Stimulated activated CD4-positive, alpha-beta T cell treated with anti-CD3 and anti-CD28 coated beads, Interleukin-15, amount 100 ng/mL, for 24 hours (primary cell): Measurements from ENCODE around the gene SLC9A3.
"Not testable (repeated sequence)": the region's sequence is repeated elsewhere in the genome, so short reads cannot be mapped to it uniquely, and the experiment has no call there.

Source experiments
- DNase-seq: peaks from one replicate; pipeline ENCODE4 v3.0.0-alpha.2; 2020

Gene SLC9A3

DNA sequence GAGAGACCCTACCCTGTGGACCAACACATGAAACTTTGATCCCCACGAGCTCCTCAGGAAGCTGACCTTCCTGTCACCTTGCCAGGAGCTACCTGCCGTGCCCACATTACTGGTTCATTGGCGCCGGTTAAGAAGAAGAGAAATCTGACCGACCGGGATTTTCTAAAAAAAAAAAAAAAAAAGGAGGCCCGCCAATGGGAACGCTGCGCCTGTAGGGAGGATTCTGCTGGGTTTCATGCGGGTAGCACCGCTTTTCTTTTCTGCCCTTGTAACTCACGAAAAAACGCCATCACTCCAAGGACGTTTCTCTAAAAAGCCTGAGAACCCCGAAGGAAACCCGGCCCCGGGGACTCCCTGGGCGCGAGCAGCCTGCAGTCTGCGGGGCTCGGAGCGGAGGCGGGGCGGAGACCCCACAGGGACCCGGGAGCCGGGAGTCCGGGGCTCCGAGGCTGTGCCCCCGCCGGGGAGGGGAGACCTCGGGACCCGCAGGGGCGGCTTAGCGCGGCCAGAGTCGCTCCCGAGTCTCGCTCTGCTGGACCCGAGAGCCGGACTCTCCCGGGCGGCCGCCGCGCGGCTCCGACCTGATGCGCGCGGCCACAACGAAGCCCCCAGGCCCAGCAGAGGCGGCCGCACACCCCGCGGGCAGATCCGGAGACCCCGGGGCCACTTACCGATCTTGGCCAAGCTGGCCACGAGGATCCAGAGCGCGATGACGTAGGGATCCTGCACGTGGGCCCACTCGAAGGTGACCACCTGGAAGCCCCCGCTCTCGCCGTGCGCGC is 617 bp downstream of the SLC9A3 start:
- DNase-seq = no peak

DNA sequence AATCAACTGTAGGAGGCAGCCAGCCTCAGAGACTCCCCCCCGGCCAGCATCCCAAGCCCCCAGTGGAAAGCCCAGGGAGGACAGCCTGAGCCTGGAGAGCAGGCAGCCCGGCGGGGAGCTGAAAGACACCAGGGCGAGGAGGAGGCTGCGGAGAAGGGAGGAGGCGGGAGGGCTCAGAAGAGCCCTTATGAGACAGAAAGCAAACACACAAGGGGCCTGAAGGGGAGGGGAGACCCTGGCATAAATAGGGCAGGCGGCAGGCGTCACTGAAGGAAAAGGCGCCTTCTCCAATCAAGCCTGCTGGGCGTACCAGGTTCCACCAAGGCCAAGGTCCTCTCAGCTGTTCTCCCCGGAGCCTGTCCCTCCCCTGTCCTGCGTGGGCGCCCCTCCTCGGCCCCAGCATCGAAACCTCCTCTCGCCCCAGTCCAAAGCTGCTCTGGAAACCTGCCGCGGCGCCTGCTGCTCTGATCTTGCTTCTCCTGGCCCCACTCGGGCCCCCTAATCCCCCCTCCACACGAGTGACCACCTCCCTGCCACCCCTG is 1.3 kb downstream of the SLC9A3 start:
- DNase-seq = no peak

GRCh38 chr5:522116-522515 is 2.1 kb downstream of the SLC9A3 start:
- no peak for DNase-seq

DNA sequence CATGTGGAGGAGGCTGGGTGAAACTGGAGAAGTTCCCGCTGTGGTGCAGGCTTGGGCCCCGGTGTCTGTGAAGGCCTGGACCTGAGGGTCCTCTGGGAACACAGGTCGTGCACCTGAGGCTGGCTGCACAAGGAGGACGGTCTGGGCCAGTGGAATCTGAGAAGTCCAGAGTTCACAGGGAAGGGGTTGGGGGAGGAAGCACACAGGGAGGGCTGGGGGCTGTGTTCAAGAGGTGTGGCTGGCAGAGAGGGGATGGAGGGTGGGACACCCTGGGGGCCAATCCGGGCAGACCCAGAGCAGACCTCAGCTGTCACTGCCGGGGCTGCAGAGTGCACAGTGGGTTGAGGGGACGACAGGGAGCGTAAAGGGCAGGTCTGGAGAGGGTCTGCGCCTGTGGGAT is 2.6 kb downstream of the SLC9A3 start:
- no peak for DNase-seq

GRCh38 chr5:520850-521226 is 3.4 kb downstream of the SLC9A3 start:
- no peak for DNase-seq

DNA sequence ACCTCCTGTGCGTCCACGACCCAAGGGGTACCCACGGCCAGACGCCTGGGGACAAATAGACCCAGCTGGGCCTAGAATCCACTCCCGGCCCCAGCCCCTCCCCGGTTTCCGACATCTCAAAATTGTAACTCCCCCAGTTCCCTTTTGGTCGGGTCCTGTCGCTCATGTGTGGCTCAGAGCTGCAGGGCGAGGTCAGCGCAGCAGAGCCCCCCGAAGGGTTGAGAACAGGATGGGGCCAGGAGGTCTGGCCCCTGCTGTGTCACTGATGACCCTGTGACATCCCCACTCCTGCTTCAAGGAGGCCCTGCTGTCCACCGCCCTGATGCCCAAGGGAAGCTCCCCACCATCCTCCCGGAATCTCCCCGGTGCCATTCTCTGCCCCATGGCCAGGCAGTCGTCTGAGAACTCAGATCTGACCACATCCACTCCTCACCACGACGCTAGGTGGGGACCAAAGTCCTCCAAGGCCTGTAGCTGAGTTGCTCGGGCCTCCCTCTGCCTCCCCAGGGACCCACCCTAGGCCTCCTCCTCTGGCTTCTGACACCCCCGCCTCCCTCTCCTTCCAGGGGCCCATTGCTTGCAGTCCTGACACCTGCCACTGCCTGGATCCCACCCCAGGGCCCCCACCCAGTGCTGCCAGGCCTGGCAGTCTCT is 3.9 kb downstream of the SLC9A3 start:
- no peak for DNase-seq

DNA sequence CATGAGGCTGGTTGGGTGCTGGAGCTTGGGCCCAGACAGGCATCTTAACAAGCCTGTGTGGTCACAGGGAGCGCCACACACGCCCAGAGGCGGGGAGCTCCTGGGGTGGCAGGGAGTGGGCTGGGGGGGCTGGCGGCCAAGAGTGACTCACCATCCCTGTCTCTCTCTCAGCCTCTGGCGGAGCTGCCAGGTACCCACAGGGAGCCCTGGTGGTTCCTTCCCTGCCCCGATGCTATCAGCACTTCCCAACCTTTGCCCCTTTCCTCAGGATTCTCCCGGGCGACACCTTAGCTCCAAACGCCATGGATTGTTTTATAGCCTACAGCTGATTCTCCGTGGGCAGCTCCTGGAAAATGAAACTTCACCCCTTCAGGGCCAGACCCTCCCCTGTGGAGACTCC is 5.5 kb downstream of the SLC9A3 start:
- DNase-seq = no peak

- no peak for DNase-seq
These were observed 6.6 kb downstream of the SLC9A3 start for GRCh38 chr5:517535-518100.

DNA sequence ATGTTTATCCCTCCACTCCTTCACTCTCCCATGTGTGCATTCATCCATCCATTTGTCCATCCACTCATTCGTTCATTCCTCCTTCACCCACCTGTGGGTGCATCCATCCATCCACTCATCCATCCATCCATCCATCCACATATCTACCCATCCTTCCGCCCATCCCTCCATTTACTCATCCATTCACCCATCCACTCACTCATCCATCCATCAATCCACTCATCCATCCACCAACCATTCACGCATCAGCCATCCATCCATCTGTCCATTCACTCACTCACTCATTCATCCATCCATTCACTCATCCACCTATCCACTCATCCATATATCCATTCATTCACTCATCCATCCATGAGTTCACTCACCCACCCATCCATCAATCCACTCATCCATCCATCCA is 7.3 kb downstream of the SLC9A3 start:
- no peak for DNase-seq

DNA sequence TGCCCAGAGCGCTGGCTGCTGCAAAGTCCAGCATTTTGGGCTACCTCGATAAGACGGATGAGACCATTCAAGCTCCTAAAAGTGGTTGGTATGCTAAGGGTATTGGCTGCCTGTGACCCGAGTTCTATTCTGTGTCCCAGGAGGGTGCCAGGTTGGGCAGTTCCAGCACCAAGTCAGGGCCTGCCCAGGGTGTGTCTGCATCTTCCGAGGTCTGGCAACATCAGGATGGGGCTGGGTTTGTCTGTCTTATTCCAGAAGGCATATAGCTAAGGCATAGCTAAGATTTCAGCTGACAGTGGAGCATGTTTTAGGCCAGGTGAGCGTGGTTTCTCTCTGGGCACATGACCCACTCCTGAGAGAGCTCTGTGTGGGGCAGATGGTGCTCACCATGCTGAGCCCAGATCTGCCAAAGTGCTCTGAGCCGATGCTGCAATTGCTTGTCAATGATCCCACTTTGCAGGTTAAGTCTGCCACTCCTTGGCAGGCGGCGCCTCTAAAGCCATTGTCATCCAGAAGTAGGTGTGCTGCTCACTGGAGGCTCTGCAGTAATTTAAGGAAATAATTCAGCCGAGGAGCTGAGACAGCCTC is 7.8 kb downstream of the SLC9A3 start:
- no peak for DNase-seq

DNA sequence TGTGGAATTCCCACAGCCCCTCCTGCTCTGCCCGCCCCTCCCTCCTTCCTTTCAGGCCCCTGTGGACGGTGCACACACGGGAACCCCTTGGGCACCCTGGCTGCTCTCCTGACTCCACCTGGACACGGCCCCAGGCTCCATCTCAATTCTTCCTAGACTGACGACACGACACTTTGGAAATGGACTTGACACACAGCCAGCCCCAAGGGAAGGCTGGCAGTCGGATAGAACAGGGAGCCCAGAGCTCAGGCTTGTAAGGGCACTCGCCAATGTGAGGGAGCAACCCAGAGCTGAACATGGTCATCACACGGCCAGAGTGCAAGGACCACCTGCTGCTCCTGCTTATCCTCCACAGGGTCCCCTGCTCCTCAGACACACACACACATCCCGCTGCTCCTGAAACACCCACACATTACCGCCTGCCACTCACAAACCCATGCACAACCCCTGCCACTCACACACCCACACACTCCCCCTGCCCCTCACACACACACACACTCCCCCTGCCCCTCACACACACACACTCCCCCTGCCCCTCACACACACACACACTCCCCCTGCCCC is 8.9 kb downstream of the SLC9A3 start:
- no peak for DNase-seq

GRCh38 chr5:514673-515072 is 9.6 kb downstream of the SLC9A3 start:
- DNase-seq = no peak

DNA sequence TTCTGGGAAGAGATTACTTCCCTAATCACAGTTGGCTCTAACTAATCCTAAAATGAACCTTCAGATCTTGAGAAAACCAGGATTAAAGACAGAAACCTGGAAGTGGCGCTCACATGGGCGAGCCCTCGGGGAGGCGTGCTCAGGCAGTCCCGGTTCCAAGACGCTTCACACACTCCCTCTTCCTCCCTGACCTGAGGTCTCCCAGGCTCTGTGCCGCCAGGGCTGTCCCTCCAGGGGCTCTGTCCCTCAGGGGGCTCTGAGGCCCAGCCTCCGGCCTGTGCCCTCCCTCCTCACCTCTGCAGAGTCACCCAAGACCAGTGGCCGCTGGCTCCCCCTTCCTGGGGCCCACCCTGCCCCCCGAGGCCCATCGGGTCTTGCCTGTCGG is 10.2 kb downstream of the SLC9A3 start:
- no peak for DNase-seq

DNA sequence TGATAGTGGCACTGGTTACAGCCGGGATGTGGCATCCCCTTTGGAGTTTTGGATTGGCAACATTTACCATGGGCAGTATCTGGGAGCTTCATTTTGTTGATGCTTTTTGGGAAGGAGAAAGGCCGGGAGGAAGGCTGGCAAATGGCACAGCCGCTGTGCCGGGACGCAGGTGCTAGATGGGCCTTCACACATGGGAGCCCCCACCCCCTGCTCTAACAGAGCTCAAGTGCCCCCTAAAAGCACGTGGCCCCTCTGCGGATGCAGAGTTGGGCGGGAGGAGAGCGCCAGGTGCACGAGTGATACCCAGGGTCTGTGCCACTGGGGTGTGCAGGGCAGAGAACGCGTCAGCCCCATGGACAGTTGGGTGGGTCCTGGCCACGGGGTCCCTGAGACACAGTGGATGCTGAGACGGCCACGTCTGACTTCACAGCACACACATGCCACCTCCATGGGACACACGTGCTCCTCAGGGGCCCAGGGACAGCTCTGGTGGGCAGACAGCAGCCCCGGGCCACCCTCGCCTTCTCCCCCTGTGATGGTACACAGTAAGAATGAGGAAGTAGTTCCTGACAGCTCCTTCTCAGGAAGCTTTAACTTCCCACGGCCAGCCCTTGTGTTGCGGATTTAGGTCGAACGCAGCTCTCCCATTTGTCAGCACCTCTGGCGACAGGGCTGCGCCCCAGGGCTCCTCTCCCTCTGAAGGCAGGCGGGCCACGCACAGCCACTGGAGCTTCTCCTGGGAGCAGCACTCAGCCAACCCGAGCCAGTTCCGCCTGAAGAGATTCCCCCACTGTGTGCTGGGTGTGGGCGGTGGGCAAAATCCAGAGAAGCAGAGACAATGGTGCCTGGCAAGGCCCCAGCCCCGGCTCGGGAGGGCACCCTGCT is 10.8 kb downstream of the SLC9A3 start:
- no peak for DNase-seq

GRCh38 chr5:511476-511875 is 12.8 kb downstream of the SLC9A3 start:
- DNase-seq = no peak

GRCh38 chr5:510521-510920 is 13.7 kb downstream of the SLC9A3 start:
- no peak for DNase-seq

DNA sequence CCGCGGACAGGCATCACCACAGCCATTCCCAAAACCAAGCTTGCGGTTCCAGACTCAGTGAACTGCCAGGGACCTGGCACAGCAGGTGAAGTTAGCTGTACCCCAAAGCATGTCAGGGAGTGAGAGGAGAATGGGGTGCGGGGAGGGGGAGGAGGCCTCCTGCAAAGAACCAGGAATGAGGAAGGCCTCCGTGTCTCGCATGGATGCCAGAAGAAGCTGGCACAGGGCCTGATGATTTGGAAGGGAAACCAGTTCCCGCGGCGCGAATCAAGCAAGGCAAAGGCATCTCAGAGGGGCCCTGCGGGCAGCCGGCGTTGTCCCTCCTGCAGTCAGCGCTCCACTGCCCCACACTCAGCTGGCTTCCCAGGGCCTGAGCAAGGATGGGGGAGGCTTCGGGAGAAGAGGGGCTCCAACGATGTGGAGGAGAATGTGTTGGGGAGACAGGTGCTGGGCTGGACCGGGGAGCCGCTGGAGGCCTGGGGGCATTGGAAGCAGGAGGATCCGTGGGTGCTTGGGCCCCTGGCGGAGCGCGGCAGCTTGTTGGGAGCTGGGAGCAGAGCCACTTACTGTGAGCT is 14.6 kb downstream of the SLC9A3 start:
- DNase-seq = no peak

- DNase-seq = not testable (repeated sequence)
These were observed 16.2 kb downstream of the SLC9A3 start for GRCh38 chr5:507986-508575.

GRCh38 chr5:505951-506525 is 18.2 kb downstream of the SLC9A3 start:
- no peak for DNase-seq

DNA sequence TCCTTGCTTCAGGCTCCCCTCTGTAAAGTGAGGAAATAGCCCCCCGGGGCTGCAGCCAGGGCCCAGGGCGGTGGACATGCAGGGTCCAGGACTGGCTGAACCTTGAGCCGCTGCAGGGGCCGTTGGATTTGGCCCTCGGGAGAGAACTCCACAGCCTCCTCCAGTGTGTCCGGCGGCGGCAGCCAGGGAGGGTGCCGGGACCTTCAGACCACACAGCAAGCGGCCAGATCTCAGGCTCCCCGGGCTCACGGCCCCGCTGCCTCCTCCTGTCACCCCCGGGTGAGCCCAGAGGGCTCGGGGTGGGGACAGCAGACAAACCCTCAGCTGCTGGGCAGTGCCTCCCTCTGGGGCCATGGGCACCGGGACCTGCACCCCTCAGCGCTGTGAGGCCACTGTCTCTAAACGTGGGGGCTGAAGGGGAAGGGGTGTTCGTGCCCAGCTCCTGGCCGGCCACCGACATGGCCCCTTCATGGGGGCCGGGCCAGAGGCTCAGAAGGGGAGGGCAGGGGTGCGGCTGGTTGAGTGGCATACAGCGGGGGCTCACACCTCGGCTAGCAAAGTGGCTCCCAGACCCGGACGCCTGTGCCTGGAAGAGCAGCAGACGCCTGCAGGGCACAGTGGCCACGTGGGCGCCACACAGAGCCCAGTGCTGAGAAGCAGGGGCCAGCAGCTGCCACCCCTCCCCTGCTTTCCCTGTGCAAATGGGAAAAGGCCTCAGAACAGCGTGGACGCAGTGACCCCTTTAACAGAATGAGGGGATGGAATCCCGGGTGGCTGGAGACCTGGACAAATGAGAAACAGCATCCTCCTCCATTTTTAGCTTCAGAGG is 19.7 kb downstream of the SLC9A3 start:
- no peak for DNase-seq
